ENCODE results near the gene PTGES. TPM values are rescaled to one million over a fixed set of nuclear protein-coding genes. Genes with fewer than 3 reads are reported as not detected.
"Not testable (repeated sequence)": the region's sequence is repeated elsewhere in the genome, so short reads cannot be mapped to it uniquely, and the experiment has no call there.

Gene PTGES
- total and polyA plus RNA-seq, 8 donors = 3.2 to 9.8 (median 6.1) TPM

DNA sequence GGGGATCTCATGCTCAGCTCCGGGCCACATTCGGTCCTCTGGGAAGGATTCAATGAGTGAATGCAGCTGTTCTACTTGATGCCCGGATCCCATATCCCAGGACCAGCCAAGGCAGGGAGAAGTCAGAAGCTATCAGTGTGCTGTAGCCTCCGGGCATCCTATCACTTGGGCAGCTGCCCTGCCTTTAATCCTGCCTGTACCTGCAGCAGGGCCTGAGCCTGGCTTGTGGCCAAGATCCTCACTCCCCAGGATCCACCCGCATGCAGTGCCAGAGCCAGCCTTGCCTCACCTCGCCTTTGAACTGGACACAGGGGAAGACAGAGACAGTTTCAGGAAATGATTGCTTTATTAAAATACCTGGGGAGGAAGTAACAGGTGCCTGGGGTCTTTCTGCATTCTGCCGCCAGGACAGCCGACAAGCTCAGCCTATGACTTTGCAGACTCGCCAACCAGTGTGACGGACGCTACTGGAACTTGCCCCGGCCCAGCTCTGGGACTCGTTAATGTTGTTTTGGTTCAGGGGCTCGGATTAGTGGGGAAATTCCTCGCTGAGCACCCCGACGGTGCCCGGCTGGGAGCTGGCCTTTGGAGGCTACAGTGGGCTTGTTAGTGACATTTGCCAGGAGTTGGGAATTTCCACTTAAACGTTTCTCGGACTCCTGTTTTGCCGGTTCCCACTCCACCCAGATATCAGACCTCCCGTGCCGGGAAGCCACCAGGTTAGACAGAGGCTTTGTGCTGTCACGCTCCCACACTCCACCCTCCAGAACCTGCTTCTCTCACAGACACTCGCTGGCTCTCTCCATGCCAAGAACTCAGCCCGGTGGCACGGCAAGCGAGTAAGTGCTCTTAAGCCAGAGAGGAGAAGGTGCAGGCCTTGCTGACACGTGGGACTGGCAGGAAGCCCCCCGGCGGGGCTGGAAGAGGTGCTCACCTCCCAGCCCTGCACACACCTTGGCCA is 721 bp downstream of the PTGES start:
- Histone ChIP-seq H3K4me1 (peaks cover 4 to 29% of the 10 kb centered on the region in 2 donors), H3K9me3 (no peaks in the 10 kb centered on the region)
- peak in 3 of 4 donors; percentile 18 to 45 (median 20) for DNase-seq

DNA sequence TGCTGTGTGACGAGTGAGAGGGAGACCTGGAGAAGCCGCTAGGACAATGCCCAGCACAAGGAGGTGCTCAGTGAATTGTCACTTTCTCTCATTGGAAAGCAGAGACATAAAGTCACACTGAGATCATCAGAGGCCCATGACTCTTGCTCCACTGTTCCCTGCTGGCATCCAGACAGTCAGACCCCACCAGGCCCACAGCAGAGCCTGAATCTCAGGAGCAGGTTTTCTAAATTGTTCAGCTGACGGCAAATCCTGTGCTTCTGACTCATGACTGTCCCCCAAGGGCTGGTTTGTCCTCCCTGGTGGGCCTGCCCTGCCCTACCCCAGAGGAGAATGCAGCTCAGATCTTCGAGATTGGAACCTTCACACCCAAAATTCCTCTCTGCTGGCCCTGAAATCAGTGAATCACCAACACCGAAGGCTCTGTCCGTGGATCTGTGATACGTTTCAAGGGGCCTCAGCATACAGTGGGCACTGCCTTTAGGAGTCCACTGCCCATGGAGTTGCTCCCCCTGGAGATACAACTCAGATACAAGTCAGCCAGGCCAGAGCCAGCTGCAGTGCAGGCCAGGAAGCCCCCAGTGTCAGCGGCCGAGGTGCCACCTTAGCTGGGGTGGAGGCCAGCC is 2.7 kb downstream of the PTGES start:
- Histone ChIP-seq H3K9me3 (no peaks in the 10 kb centered on the region), H3K27me3 (peaks cover 0 to 30% of the 10 kb centered on the region in 2 donors), H3K4me3 (no peak overlapping the region), H3K36me3 (no peaks in the 10 kb centered on the region), H3K4me1 (peaks cover 4 to 24% of the 10 kb centered on the region in 2 donors), H3K27ac (no peak overlapping the region)
- no peak for TF ChIP-seq CTCF (IDR thresholded peaks at IDR 0.05)
- intact Hi-C loops (cut with DNase I) = no loop called here
- ATAC-seq (no peak), DNase-seq (no peak)

More for the DNA sequence above, 721 bp downstream of the PTGES start:
- Histone ChIP-seq H3K36me3 (no peaks in the 10 kb centered on the region), H3K27ac (no peak overlapping the region), H3K4me3 (peak overlapping the region; percentile 2 to 26), H3K27me3 (peaks cover 0 to 30% of the 10 kb centered on the region in 2 donors)
- ATAC-seq = peak; percentile 76
- intact Hi-C loops (cut with DNase I) = no loop called here
- TF ChIP-seq CTCF (IDR thresholded peaks at IDR 0.05) = no peak

DNA sequence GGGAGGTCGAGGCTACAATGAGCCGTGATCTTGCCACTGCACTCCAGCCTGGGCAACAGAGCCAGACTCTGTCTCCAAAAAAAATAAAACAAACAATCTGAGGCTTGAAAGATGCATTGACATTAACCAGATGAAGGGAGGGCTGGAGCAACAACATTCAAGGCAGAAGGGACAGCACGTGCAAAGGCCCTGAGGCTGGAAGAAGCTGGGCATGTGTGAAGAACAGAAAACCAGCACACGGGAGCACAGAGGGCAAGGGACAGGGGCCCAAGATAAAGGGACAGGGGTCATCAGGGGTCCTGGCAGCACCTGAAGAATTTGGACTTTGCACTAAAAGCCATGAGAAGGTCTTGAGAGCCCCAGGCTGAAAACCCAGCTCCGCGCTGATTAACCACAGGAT is 3.3 kb downstream of the PTGES start:
- Histone ChIP-seq H3K27ac (no peak overlapping the region), H3K36me3 (no peaks in the 10 kb centered on the region), H3K9me3 (no peaks in the 10 kb centered on the region), H3K27me3 (peaks cover 0 to 30% of the 10 kb centered on the region in 2 donors), H3K4me1 (peaks cover 4 to 24% of the 10 kb centered on the region in 2 donors), H3K4me3 (no peak overlapping the region)
- DNase-seq (no peak), ATAC-seq (no peak)
- no peak for TF ChIP-seq CTCF (IDR thresholded peaks at IDR 0.05)
- intact Hi-C loops (cut with DNase I) = no loop called here

DNA sequence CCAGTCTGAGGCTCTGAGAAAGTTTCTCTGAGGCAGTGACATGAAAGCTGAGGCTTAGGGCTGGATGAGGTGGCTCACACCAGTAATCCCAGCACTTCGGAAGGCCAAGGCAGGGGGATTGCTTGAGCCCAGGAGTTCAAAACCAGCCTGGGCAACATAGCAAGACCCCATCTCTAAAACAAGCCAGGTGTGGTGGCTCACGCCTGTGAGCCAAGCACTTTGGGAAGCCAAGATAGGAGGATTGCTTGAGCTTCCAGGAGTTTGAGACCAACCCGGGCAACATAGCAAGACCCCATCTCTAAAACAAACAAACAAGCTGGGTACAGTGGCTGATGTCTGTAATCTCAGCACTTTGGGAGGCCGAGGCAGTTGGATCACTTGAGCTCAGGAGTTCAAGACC is 3.8 kb downstream of the PTGES start:
- DNase-seq; intact Hi-C loops (cut with DNase I); H3K9me3 ChIP-seq; ATAC-seq; H3K36me3 ChIP-seq; H3K27ac ChIP-seq; H3K4me3 ChIP-seq: not testable (repeated sequence)
- Histone ChIP-seq H3K27me3 (peaks cover 0 to 27% of the 10 kb centered on the region in 2 donors), H3K4me1 (peaks cover 4 to 24% of the 10 kb centered on the region in 2 donors)

- DNase-seq = no peak
Observed at GRCh38 chr9:129748249-129748648, 4.6 kb downstream of the PTGES start.

More at GRCh38 chr9:129748249-129748648, 4.6 kb downstream of the PTGES start:
- H3K36me3 ChIP-seq = no peaks in the 10 kb centered on the region
- no peak for TF ChIP-seq CTCF (IDR thresholded peaks at IDR 0.05)
- intact Hi-C loops (cut with DNase I) = no loop called here
- no peak overlapping the region for H3K4me3 ChIP-seq
- H3K27me3 ChIP-seq = peaks cover 0 to 24% of the 10 kb centered on the region in 2 donors
- H3K9me3 ChIP-seq = no peaks in the 10 kb centered on the region
- no peak for ATAC-seq
- H3K4me1 ChIP-seq = peaks cover 4 to 18% of the 10 kb centered on the region in 2 donors
- H3K27ac ChIP-seq = no peak overlapping the region

Data from left lung (tissue), 10 donors.